Stimulated activated CD8-positive, alpha-beta memory T cell treated with anti-CD3 and anti-CD28 coated beads, Interleukin-7, amount 100 ng/mL, for 24 hours (primary cell): ENCODE results near the gene ALDH3B1.
A peak's percentile ranks its signal among the peaks of the same experiment; 100 is the strongest.

Experiments
- DNase-seq: peaks from one replicate; pipeline ENCODE4 v3.0.0-alpha.2; 2020; ENCODE audit warnings: low read depth

Gene ALDH3B1

DNA sequence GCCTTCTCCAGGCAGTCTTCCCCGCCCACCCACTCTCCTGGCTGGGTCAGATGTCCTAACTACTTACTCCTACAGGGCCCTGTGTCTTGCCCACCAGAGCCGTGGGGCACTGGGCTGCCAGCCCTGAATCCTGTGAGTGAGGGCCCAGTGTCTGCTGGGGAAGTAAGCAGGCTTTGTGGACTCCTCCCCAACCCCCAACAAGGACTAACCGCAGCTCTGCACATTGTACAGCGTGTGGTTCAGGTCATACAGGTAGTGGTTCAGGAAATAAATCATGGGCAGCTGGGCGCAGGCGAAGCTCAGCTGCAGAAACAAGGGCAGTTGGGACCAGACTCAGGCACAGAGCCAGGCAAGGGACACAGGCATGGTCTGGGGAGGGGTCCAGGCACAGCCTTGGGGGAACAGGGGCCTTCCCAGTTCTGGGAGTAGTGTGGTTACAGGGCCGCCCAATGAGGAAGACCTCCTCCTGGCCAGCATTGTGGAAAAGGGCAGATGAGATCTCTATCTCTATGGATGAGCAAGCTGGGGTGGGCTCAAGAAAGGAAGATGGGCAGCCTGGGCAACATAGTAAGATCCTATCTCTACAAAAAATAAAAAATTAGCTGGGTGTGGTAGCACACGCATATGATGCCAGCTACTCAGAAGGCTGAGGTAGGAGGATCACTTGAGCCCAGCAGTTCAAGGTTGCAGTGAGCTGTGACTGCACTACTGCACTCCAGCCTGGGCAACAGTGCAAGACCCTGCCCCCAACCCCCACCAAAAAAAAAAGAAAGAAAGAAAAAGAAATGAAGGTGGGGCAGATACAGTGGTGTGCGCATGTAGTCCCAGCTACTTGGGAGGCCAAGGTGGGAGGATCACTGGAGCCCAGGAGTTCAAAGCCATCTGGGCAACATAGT, 11.7 kb upstream of the ALDH3B1 start:
- DNase-seq: no peak

DNA sequence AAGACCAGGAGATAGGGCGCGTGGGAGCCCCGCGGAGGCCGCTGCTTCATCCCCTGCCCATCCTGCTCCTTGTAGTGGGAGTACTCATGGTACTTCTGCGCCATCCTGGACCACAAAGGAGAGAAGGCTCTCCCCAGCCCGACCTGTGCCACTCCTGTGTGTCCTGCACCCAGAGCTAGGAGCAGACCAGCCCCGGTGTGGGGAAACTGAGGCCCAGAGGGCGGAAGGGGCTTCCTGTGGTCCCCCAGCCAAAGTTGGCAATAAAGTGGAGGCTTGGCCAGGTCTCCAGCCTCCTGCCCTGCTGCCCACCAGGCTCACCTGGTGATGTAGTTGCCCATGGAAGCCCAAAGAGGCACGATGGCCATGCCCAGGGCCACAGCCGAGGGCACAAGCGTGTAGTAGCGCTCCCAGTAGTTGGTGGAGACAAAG, 10.9 kb upstream of the ALDH3B1 start:
- DNase-seq: no peak

GRCh38 chr11:67999704-68000103, 10.4 kb upstream of the ALDH3B1 start:
- no peak for DNase-seq

- no peak for DNase-seq
Observed at GRCh38 chr11:68002575-68002937, 7.6 kb upstream of the ALDH3B1 start.

- DNase-seq: no peak
Observed at GRCh38 chr11:68002938-68003845, 6.9 kb upstream of the ALDH3B1 start.

DNA sequence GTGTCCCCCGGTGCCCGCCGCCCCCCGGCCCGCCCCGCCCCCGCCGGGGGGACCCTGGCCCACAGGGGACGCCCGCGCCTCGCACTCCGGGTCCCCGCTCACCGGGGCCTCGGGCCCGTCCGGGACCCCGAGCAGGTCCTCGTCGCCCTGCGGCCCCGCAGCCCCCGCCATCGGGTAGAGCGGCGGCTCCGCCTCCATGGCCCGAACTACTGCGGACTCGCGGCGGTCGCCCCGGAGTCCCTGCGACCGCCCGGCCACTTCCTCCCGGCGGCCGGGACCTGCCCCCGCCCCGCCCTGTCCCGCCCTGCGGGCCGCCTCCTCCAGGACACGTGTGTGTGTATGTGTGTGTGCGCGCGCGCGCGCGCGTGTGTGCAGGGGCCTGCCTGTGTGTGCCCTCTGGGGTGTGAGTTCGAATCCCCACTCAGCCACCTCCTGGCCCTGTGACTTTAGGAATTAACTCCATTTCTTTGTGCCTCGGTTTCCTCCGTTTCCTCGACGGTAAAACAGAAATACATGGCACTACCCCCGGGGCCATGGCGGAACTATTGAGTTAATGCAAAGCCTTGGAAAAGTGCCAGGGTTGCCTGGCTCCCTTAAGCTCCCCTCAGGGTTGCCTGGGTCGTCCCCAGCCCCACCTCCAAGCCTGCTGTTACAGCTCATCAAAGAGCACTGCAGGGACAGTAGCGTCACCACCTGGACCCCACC, 6.1 kb upstream of the ALDH3B1 start, which contains the start of gene UNC93B1:
TSS of gene UNC93B1 (minus strand) at position 252 of the 705 bp plus-strand sequence. CDS start at position 198, 54 bp downstream.
- DNase-seq: peak; percentile 70

GRCh38 chr11:68004551-68005335, 5.4 kb upstream of the ALDH3B1 start:
- no peak for DNase-seq

DNA sequence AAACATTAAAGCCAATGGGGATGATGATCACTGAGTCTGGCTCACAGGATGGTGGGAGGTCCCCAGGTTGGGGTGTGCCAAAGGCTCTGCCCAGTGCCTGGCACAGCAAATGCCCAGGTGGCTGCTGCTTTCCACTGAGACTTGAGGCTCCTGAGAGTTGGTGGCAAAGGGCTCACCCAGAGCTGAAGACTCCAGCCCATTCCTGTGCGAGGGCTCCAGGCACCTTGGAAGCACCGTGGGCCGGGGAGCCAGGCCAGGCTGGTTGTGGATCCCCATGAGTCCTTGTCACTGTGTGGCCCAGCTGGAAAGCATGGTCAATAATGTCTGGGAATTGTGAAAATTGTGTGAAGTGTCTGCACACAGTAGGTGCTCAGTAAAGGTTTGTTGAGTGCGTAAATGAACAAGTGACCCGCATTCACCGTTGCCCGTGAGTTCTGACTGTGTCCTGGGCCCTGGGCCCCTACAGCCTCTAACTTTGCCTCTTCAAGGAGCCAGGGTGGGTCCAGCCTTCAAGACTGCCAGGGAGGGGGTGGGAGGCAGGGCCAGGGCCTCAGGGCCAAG, 3.4 kb upstream of the ALDH3B1 start:
- no peak for DNase-seq

GRCh38 chr11:68007498-68008380, 2.4 kb upstream of the ALDH3B1 start:
- no peak for DNase-seq

GRCh38 chr11:68008381-68009337, 1.5 kb upstream of the ALDH3B1 start:
- no peak for DNase-seq

DNA sequence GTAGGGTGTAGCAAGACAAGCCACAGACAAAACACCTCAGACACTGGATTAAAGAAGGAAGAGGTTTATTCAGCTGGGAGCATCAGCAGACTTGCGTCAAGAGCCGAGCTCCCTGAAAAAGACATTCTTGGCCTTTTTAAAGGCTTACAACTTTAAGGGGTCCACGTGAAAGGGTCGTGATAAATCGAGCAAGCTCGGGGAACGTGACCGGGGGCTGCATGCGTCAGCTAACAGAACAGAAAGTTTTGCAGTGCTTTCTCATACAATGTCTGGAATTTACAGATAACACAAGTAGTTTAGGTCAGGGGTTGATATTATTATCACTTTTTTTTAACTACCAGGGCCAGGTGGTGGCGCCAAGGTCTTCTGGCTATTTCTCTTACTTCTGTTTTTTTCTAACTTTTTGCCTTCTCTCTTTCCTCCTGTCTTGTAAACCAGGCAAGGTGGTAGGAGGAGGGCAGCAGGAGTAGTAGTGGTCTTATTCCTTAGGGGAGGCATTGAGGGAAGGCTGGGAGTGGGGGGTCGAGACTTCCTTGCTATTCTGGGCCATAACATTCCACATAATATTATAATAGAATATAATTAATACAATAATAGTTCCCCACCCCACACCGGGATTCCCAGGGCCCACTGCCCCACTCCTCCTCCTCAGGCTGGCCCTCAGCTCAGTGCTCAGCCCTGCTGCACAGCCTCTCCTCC, 587 bp upstream of the ALDH3B1 start:
- DNase-seq: no peak

- no peak for DNase-seq
Observed at GRCh38 chr11:68011051-68011943, 1.2 kb downstream of the ALDH3B1 start.

GRCh38 chr11:68012044-68012842, 2.1 kb downstream of the ALDH3B1 start:
- no peak for DNase-seq

DNA sequence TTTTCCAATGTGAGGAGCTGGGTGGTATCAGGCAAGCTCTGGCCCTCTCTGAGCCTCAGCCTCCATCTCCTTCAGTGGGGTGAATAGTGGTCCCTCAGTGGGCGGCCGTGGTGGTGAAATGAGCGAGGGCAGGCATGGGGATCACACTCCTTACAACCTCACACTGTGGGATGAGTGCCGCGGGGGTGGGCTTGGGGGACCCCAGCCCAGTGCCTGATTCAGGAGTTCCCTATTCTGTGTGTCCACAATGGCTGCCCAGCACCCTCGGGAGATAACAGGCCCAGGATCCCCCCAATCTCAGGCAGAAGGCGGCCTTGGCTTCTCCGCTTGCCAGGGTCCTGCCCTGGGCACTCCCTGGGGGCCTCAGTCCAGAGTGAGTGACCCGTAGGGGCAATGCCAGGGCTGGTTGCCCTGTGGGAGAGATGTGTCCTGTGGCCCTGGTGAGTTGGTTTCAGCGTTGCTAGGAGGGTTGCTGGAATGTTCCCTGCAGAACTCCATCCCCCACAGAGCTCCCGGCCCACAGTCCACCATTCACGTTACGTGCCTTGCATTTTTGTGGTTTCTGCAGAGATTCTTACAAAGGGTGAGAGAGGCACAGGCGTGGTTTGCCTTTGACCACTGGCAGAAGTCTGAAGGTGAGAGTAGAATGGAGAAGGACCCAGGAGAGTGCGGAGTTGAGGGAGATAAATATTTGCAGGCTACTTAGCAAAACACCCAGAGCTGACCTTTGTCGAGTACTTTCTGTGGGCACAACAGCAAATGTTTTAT, 2.9 kb downstream of the ALDH3B1 start:
- no peak for DNase-seq

- DNase-seq: no peak
Observed at GRCh38 chr11:68013611-68014156, 3.6 kb downstream of the ALDH3B1 start.
